HepG2 (cell line): Measurements from ENCODE around the gene B3GNT2. TPM values are rescaled to one million over a fixed set of nuclear protein-coding genes. Genes with fewer than 3 reads are reported as not detected.
A peak's percentile ranks its signal among the peaks of the same experiment; 100 is the strongest.

ENCODE experiments used
- ATF5 ChIP-seq: sonication (generic); formaldehyde crosslinking; IDR thresholded peaks from 2 replicates; pipeline ENCODE4 v1.4.0; 2020; ENCODE audit warnings: mild to moderate bottlenecking, low read depth, missing genetic modification reagents
- CEBPG ChIP-seq: IDR thresholded peaks from 2 replicates; pipeline ENCODE4 v1.6.1; 2016
- KLF13 ChIP-seq: sonication (generic); formaldehyde crosslinking; IDR thresholded peaks from 2 replicates; pipeline ENCODE4 v1.4.0; 2020; ENCODE audit warnings: mild to moderate bottlenecking, missing genetic modification reagents
- LCORL ChIP-seq, 2 experiments: fragments of 450-650 bp in 1 of 2; sonication (generic) in 1 of 2; formaldehyde crosslinking in 1 of 2; IDR thresholded peaks; 2 replicates each; pipeline versions ENCODE4 v1.5.0 to v1.6.1; 2017 to 2020; ENCODE audit warnings: antibody characterized with exemption in 1 of 2, missing genetic modification reagents in 1 of 2
- MBD4 ChIP-seq: IDR thresholded peaks from 2 replicates; pipeline ENCODE4 v1.6.1; 2012; ENCODE audit warnings: low read length, inconsistent platforms, borderline replicate concordance
- NAIF1 ChIP-seq: sonication (generic); formaldehyde crosslinking; IDR thresholded peaks from 2 replicates; pipeline ENCODE4 v1.5.0; 2020; ENCODE audit warnings: mild to moderate bottlenecking, missing genetic modification reagents, borderline replicate concordance
- PAXIP1 ChIP-seq: sonication (generic); formaldehyde crosslinking; conservative IDR thresholded peaks from 2 replicates; pipeline ENCODE4 v1.4.0; 2020; ENCODE audit warnings: mild to moderate bottlenecking, missing genetic modification reagents, moderate library complexity
- PBX2 ChIP-seq: IDR thresholded peaks from 2 replicates; pipeline ENCODE4 v1.6.1; 2016; ENCODE audit warnings: control low read depth
- PHF5A ChIP-seq: IDR thresholded peaks from one replicate; pipeline ENCODE4 v1.6.1; 2018; ENCODE audit warnings: low read depth, missing genetic modification reagents; ENCODE audit not compliant: unreplicated experiment
- PLRG1 ChIP-seq: fragments of 450-650 bp; conservative IDR thresholded peaks from 2 replicates; pipeline ENCODE4 v1.6.1; 2016
- POLR2AphosphoS5 ChIP-seq: IDR thresholded peaks from 2 replicates; pipeline ENCODE4 v1.6.1; 2012; ENCODE audit warnings: low read depth, low read length
- RARA ChIP-seq: IDR thresholded peaks from 2 replicates; pipeline ENCODE4 v1.6.1; 2016; ENCODE audit warnings: missing genetic modification reagents, missing compliant biosample characterization
- RNF2 ChIP-seq: fragments of 450-650 bp; conservative IDR thresholded peaks from 2 replicates; pipeline ENCODE4 v1.6.1; 2016; ENCODE audit warnings: low read depth
- SIN3A ChIP-seq: IDR thresholded peaks from 2 replicates; pipeline ENCODE4 v1.6.1; 2011; ENCODE audit warnings: low read depth, mild to moderate bottlenecking, control low read depth, low read length, borderline replicate concordance
- ZNF234 ChIP-seq: sonication (generic); formaldehyde crosslinking; conservative IDR thresholded peaks from 2 replicates; pipeline ENCODE4 v1.5.1; 2020; ENCODE audit warnings: mild to moderate bottlenecking, missing genetic modification reagents
- ZNF256 ChIP-seq: sonication (generic); formaldehyde crosslinking; conservative IDR thresholded peaks from 2 replicates; pipeline ENCODE4 v1.4.0; 2020; ENCODE audit warnings: missing genetic modification reagents
- ZNF280D ChIP-seq: sonication (generic); formaldehyde crosslinking; IDR thresholded peaks from 2 replicates; pipeline ENCODE4 v1.5.1; 2020; ENCODE audit warnings: mild to moderate bottlenecking, missing genetic modification reagents
- ZNF350 ChIP-seq: sonication (generic); formaldehyde crosslinking; IDR thresholded peaks from 2 replicates; pipeline ENCODE4 v1.4.0; 2020; ENCODE audit warnings: mild to moderate bottlenecking, low read depth, missing genetic modification reagents, borderline replicate concordance
- ZNF512 ChIP-seq: sonication (generic); formaldehyde crosslinking; IDR thresholded peaks from 2 replicates; pipeline ENCODE4 v1.4.0; 2020; ENCODE audit warnings: mild to moderate bottlenecking, missing genetic modification reagents
- polyA plus RNA-seq, 8 experiments: library from polyadenylated mRNA; depleted of rRNA in 3 of 8; stranded (reverse) in 7 of 8; unstranded in 1 of 8; fragments of >200 nt; fragmentation: Illumina TruSeq in 4 of 8; extraction: Trizol in 4 of 8; gene quantifications; 2 replicates each; pipeline versions ENCODE4 v1.2.1 to v1.2.3, GENCODE V29; 2011 to 2016; ENCODE audit warnings: low read depth in 4 of 8, missing spikeins in 1 of 8, mixed read lengths in 1 of 8; ENCODE audit not compliant: insufficient read depth in 1 of 8
- total RNA-seq, 5 experiments: library from RNA; depleted of rRNA; stranded (reverse); fragments of >200 nt; fragmentation: Illumina TruSeq; extraction: Trizol; gene quantifications; 2 replicates each; pipeline ENCODE4 v1.2.3, GENCODE V29; 2016; ENCODE audit warnings: low read depth in 1 of 5

B3GNT2 gene
- total and polyA plus RNA-seq, 2 of the 13 experiments (the other 11 are each of a cell fraction or from before 2014, with no cell fraction given), result 26.3 to 28.5 TPM

GRCh38 chr2:62197011-62197924 lies 1.4 kb downstream of the B3GNT2 start (continued):
- TF ChIP-seq ZNF256 (CRISPR knock-in tag) (no peak), NAIF1 (no peak), KLF13 (no peak), ZNF350 (0 out of 2 replicates have a peak, but pooled peaks have one; percentile 39), SIN3A (peak; percentile 91; the same call in 1 of the 2 replicates), LCORL (IDR thresholded peaks at IDR 0.05) (no peak), LCORL (CRISPR knock-in tag; IDR thresholded peaks at IDR 0.05) (peak; percentile 67; the same call in 1 of the 2 replicates), MBD4 (no peak), PLRG1 (no peak), PHF5A (no peak), POLR2AphosphoS5 (no peak), ATF5 (CRISPR knock-in tag) (no peak), ZNF234 (0 out of 2 replicates have a peak, but pooled peaks have one; percentile 5), ZNF280D (CRISPR knock-in tag) (0 out of 2 replicates have a peak, but pooled peaks have one; percentile 4), RNF2 (no peak), CEBPG (CRISPR knock-in tag) (no peak), RARA (CRISPR knock-in tag) (no peak), ZNF512 (CRISPR knock-in tag) (no peak), PBX2 (CRISPR knock-in tag) (no peak), PAXIP1 (no peak)
